GM23338 (cell line): ENCODE measurements around the gene TMEM120B. TPM values are rescaled to one million over a fixed set of nuclear protein-coding genes. Genes with fewer than 3 reads are reported as not detected.
A peak's percentile ranks its signal among the peaks of the same experiment; 100 is the strongest.

ENCODE experiments used
- ATAC-seq: fragments of 200-7000 bp; cut with Tn5 transposase; 3 replicates; pipeline ENCODE4 v1.9.1; 2020
- DNase-seq: peaks from one replicate; pipeline ENCODE4 v3.0.0-alpha.2; 2015; ENCODE audit warnings: low spot score
- H2AFZ ChIP-seq: fragments of 200-600 bp; sonication (generic); 2 replicates; pipeline ENCODE4 v1.8.0; 2016; ENCODE audit warnings: antibody characterized with exemption, mild to moderate bottlenecking, moderate library complexity
- H3F3A ChIP-seq: fragments of 200-600 bp; sonication (generic); replicated peaks from 2 replicates; pipeline ENCODE4 v1.8.0; 2017; ENCODE audit warnings: antibody characterized with exemption, mixed run types, low read depth
- H3K27ac ChIP-seq: fragments of 200-600 bp; sonication (generic); 2 replicates; pipeline ENCODE4 v1.6.1; 2016; ENCODE audit warnings: low read depth
- H3K27me3 ChIP-seq: fragments of 200-600 bp; sonication (generic); 2 replicates; pipeline ENCODE4 v1.8.0; 2016; ENCODE audit warnings: mild to moderate bottlenecking, mixed run types, moderate library complexity; ENCODE audit not compliant: insufficient read depth
- H3K36me3 ChIP-seq: fragments of 200-600 bp; sonication (generic); 2 replicates; pipeline ENCODE4 v1.8.0; 2016; ENCODE audit warnings: mild to moderate bottlenecking; ENCODE audit not compliant: insufficient read depth
- H3K4me1 ChIP-seq: fragments of 200-600 bp; sonication (generic); 2 replicates; pipeline ENCODE4 v1.8.0; 2016; ENCODE audit warnings: mild to moderate bottlenecking, moderate library complexity; ENCODE audit not compliant: insufficient read depth
- H3K4me2 ChIP-seq: fragments of 200-600 bp; sonication (generic); 2 replicates; pipeline ENCODE4 v1.7.1; 2017; ENCODE audit warnings: mixed run types
- H3K4me3 ChIP-seq: fragments of 200-600 bp; sonication (generic); 2 replicates; pipeline ENCODE4 v1.6.1; 2016; ENCODE audit warnings: mixed run types
- H3K79me2 ChIP-seq: fragments of 200-600 bp; sonication (generic); replicated peaks from 2 replicates; pipeline ENCODE4 v1.8.0; 2017; ENCODE audit warnings: mild to moderate bottlenecking; ENCODE audit not compliant: insufficient read depth
- H3K9me2 ChIP-seq: fragments of 200-600 bp; sonication (generic); 2 replicates; pipeline ENCODE4 v1.8.0; 2017; ENCODE audit not compliant: insufficient read depth
- H4K20me1 ChIP-seq: fragments of 200-600 bp; sonication (generic); replicated peaks from 2 replicates; pipeline ENCODE4 v1.8.0; 2017; ENCODE audit warnings: mild to moderate bottlenecking; ENCODE audit not compliant: insufficient read depth
- H3K27ac Mint-ChIP-seq: 2 replicates; pipeline ENCODE4 v1.8.0; 2020; ENCODE audit warnings: inconsistent platforms, mild to moderate bottlenecking, moderate library complexity, mixed read lengths
- H3K27me3 Mint-ChIP-seq: 3 replicates; pipeline ENCODE4 v1.8.0; 2022; ENCODE audit warnings: low read depth, mild to moderate bottlenecking, moderate library complexity, mixed read lengths, inconsistent platforms; ENCODE audit not compliant: insufficient read depth, poor library complexity
- H3K36me3 Mint-ChIP-seq: 3 replicates; pipeline ENCODE4 v1.8.0; 2021; ENCODE audit warnings: low read depth, mild to moderate bottlenecking, inconsistent platforms, moderate library complexity, mixed read lengths
- H3K4me1 Mint-ChIP-seq: 3 replicates; pipeline ENCODE4 v1.8.0; 2020; ENCODE audit warnings: mild to moderate bottlenecking, inconsistent platforms, mixed read lengths
- H3K4me3 Mint-ChIP-seq: 3 replicates; pipeline ENCODE4 v1.8.0; 2021; ENCODE audit warnings: moderate library complexity, mild to moderate bottlenecking, inconsistent platforms, mixed read lengths
- H3K9me3 Mint-ChIP-seq: 3 replicates; pipeline ENCODE4 v1.8.0; 2020; ENCODE audit warnings: moderate library complexity, mild to moderate bottlenecking, inconsistent platforms, mixed read lengths
- CREB1 ChIP-seq: fragments of 250-450 bp; sonication (Bioruptor Pico); IDR thresholded peaks from 2 replicates; pipeline ENCODE4 v1.5.0; 2020; ENCODE audit warnings: low read depth, mild to moderate bottlenecking, moderate library complexity
- CTCF ChIP-seq, 2 experiments: fragments of 200-600 bp in 1 of 2; sonication (generic) in 1 of 2; conservative IDR thresholded peaks; 2 replicates each; pipeline versions ENCODE4 v1.5.1 to v1.6.1; 2016 to 2017; ENCODE audit warnings: antibody characterized with exemption in 2 of 2, low read depth in 2 of 2, mild to moderate bottlenecking in 2 of 2, moderate library complexity in 1 of 2
- ETS1 ChIP-seq: IDR thresholded peaks from 2 replicates; pipeline ENCODE4 v1.6.1; 2016; ENCODE audit warnings: antibody characterized with exemption
- EZH2 ChIP-seq: fragments of 200-600 bp; sonication (generic); IDR thresholded peaks from one replicate; pipeline ENCODE4 v1.8.0; 2017; ENCODE audit warnings: antibody characterized with exemption, mild to moderate bottlenecking, low read depth; ENCODE audit not compliant: unreplicated experiment
- EZH2phosphoT487 ChIP-seq: fragments of 200-600 bp; sonication (generic); IDR thresholded peaks from one replicate; pipeline ENCODE4 v1.8.1; 2018; ENCODE audit warnings: antibody characterized with exemption; ENCODE audit not compliant: unreplicated experiment
- JUNB ChIP-seq: IDR thresholded peaks from one replicate; pipeline ENCODE4 v1.6.1; 2016; ENCODE audit warnings: antibody characterized with exemption; ENCODE audit not compliant: unreplicated experiment
- NANOG ChIP-seq: IDR thresholded peaks from 2 replicates; pipeline ENCODE4 v1.6.1; 2016; ENCODE audit warnings: antibody characterized with exemption, borderline replicate concordance
- POLR2AphosphoS5 ChIP-seq: IDR thresholded peaks from 2 replicates; pipeline ENCODE4 v1.6.1; 2016; ENCODE audit warnings: antibody characterized with exemption, low read depth
- STAT1 ChIP-seq: IDR thresholded peaks from one replicate; pipeline ENCODE4 v1.6.1; 2016; ENCODE audit warnings: antibody characterized with exemption; ENCODE audit not compliant: unreplicated experiment
- ZNF114 ChIP-seq: fragments of 250-450 bp; sonication (Bioruptor Pico); IDR thresholded peaks from 2 replicates; pipeline ENCODE4 v1.5.0; 2020; ENCODE audit warnings: mild to moderate bottlenecking, moderate library complexity
- ZNF331 ChIP-seq: fragments of 250-450 bp; sonication (Bioruptor Pico); IDR thresholded peaks from 2 replicates; pipeline ENCODE4 v1.5.0; 2020; ENCODE audit warnings: low read depth, mild to moderate bottlenecking, moderate library complexity
- ZNF462 ChIP-seq: fragments of 250-450 bp; sonication (Bioruptor Pico); IDR thresholded peaks from 2 replicates; pipeline ENCODE4 v1.5.0; 2020; ENCODE audit warnings: mild to moderate bottlenecking, moderate library complexity
- polyA plus RNA-seq: library from polyadenylated mRNA; unstranded; fragments of >200 nt; fragmentation: Nextera tagmentation; extraction: Ambion mirVana; gene quantifications from 2 replicates; pipeline ENCODE4 v1.2.1, GENCODE V29; 2016
- total RNA-seq: library from RNA; depleted of rRNA; stranded (reverse); fragments of >200 nt; shearing (Covaris generic); gene quantifications from 2 replicates; pipeline ENCODE4 v1.2.3, GENCODE V29; 2014
- TF ChIP-seq, protein P1 (sequence below): IDR thresholded peaks from one replicate; pipeline ENCODE4 v1.6.1; 2018; ENCODE audit warnings: antibody characterized with exemption; ENCODE audit not compliant: unreplicated experiment

The TMEM120B gene
- total and polyA plus RNA-seq, 2 experiments from 2014 or later = 15.0 to 36.0 TPM

- H2AFZ ChIP-seq = peak overlapping the region; percentile 84
- H3K36me3 ChIP-seq = no peaks in the 10 kb centered on the region
- Mint-ChIP-seq H3K36me3 (no peaks in the 10 kb centered on the region; the same call in 1 of the 3 replicates), H3K27ac (no peak overlapping the region), H3K4me1 (peaks cover 25% of the 10 kb centered on the region), H3K9me3 (no peaks in the 10 kb centered on the region), H3K4me3 (peak overlapping the region; percentile 72), H3K27me3 (peaks cover 19% of the 10 kb centered on the region)
- no peaks in the 10 kb centered on the region for H4K20me1 ChIP-seq
- DNase-seq = peak; percentile 24
- 0 out of 2 replicates have a peak, but pooled peaks cover 9% of the 10 kb centered on the region for H3K4me1 ChIP-seq
- H3F3A ChIP-seq = peaks cover 14% of the 10 kb centered on the region; the same call in 1 of the 2 replicates
- H3K4me3 ChIP-seq = peak overlapping the region; percentile 53
- H3K27me3 ChIP-seq = no peaks in the 10 kb centered on the region
- H3K4me2 ChIP-seq = peak overlapping the region; percentile 73
- peak overlapping the region; percentile 67 for H3K27ac ChIP-seq
- ATAC-seq = peak; percentile 4
- no peaks in the 10 kb centered on the region for H3K79me2 ChIP-seq
- TF ChIP-seq ZNF114 (CRISPR knock-in tag) (no peak), ZNF331 (no peak), CTCF (conservative IDR thresholded peaks at IDR 0.05; ENCODE audit: low read depth in 2 of 2) (no peak), CREB1 (CRISPR knock-in tag) (no peak), NANOG (no peak), JUNB (no peak), STAT1 (no peak), EZH2phosphoT487 (no peak), POLR2AphosphoS5 (no peak), EZH2 (no peak), ETS1 (no peak), ZNF462 (CRISPR knock-in tag) (no peak)
- TF ChIP-seq, protein P1, sequence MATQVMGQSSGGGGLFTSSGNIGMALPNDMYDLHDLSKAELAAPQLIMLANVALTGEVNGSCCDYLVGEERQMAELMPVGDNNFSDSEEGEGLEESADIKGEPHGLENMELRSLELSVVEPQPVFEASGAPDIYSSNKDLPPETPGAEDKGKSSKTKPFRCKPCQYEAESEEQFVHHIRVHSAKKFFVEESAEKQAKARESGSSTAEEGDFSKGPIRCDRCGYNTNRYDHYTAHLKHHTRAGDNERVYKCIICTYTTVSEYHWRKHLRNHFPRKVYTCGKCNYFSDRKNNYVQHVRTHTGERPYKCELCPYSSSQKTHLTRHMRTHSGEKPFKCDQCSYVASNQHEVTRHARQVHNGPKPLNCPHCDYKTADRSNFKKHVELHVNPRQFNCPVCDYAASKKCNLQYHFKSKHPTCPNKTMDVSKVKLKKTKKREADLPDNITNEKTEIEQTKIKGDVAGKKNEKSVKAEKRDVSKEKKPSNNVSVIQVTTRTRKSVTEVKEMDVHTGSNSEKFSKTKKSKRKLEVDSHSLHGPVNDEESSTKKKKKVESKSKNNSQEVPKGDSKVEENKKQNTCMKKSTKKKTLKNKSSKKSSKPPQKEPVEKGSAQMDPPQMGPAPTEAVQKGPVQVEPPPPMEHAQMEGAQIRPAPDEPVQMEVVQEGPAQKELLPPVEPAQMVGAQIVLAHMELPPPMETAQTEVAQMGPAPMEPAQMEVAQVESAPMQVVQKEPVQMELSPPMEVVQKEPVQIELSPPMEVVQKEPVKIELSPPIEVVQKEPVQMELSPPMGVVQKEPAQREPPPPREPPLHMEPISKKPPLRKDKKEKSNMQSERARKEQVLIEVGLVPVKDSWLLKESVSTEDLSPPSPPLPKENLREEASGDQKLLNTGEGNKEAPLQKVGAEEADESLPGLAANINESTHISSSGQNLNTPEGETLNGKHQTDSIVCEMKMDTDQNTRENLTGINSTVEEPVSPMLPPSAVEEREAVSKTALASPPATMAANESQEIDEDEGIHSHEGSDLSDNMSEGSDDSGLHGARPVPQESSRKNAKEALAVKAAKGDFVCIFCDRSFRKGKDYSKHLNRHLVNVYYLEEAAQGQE = no peak
- H3K9me2 ChIP-seq = no peaks in the 10 kb centered on the region
Measured at GRCh38 chr12:121673013-121673511, 39.5 kb upstream of the TMEM120B start.
